ENCODE measurements around the gene AP1B1.

AP1B1 gene

DNA sequence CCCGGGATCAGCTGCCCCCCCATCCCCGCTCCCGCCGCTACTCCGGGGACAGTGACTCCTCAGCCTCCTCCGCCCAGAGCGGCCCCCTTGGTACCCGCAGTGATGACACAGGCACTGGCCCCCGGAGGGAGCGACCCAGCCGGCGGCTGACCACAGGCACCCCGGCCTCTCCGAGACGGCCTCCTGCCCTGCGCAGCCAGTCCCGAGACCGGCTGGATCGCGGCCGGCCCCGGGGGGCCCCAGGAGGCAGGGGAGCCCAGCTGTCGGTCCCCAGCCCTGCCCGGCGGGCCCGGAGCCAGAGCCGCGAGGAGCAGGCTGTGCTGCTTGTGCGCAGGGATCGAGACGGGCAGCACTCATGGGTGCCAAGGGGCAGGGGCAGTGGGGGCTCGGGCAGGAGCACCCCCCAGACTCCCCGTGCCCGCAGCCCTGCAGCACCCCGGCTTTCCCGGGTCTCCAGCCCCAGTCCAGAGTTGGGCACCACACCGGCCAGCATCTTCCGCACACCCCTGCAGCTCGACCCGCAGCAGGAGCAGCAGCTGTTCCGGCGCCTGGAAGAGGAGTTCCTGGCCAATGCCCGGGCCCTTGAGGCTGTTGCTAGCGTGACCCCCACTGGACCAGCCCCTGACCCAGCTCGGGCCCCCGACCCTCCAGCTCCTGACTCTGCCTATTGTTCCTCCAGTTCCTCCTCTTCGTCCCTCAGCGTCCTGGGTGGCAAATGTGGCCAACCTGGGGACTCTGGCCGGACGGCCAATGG is 76.7 kb downstream of the AP1B1 start:
- no peak for DNase-seq

DNA sequence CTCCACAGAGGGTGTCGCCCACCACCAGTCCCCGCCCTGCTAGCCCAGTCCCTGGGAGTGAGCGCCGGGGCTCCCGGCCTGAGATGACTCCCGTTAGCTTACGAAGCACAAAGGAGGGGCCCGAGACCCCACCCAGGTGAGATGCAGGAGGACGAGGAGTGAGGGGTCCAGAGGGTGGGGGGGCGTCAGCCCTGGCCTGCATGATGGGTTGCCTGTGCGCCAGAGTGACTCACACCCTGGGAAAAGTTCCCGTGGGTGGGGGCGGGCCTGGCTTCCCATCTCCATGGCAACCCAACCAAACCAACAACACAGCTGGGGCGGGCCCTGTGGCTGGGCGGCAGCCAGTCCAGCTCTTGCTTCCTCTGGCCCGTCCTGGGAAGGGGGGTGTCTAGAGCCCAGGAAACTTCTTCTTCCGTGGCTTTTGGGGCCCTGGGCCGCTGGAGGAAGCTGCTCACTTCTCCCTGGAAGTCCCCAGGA is 77.5 kb downstream of the AP1B1 start:
- no peak for DNase-seq

DNA sequence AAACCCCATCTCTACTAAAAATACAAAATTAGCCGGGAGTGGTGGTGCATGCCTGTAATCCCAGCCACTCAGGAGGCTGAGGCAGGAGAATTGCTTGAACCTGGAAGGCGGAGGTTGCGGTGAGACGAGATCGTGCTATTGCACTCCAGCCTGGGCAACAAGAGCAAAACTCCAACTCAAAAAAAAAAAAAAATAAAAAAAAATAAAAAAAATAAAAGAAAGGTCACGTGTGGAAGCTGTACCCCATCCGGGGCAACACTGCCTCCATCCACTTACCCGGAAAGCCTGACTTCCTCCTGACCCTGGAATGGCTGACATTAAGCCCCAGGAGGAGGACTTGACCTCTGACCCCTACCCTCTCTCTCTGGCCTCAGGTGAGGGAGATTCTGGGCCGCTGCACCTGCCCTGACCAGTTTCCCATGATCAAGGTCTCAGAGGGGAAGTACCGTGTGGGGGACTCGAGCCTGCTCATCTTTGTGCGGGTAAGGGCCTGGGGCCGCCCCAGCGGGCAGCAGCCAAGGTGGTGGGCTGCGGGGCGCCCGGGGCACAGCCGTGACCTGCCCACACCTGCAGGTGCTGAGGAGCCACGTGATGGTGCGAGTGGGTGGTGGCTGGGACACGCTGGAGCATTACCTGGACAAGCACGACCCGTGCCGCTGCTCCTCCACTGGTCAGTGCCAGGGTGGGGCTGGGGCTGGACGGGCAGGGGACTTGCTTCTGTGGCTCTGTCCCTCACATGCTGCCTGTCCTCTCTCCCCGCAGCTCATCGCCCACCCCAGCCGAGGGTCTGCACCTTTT is 78.1 kb downstream of the AP1B1 start:
- DNase-seq: no peak

DNA sequence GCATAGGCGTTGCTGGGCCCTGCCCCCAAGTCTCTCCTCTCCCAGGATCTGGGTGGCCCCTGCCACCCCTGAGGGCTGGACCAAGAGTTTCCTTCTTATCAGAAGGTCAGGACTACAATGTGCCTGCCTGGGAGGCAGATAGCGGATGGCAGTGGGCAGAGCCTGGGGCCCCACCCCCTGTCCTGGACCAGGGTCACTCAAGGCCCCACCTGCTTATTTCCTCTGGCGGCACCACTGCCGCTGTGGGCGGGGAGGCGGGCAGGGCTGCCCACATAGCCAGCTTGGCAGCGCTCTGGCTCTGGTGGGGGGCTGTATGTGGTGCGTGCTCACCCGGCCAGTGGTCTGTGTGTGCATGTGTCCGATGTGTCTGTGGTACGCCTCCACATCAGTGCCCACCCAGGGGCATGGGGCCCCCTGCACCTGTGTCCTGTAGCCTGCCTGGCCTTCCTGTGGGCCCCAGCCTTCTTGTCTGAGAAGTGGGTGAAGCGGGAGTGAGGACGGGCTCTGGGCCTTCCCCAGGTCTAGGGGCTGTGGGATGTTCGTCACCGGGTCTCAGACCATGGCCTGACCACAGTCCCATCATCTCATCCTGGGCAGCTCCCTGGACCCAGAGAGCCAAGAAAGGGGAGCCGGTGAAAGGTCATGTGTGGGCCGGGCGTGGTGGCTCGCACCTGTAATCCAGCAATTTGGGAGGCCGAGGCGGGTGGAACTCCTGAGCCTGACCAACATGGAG is 78.9 kb downstream of the AP1B1 start:
- no peak for DNase-seq

DNA sequence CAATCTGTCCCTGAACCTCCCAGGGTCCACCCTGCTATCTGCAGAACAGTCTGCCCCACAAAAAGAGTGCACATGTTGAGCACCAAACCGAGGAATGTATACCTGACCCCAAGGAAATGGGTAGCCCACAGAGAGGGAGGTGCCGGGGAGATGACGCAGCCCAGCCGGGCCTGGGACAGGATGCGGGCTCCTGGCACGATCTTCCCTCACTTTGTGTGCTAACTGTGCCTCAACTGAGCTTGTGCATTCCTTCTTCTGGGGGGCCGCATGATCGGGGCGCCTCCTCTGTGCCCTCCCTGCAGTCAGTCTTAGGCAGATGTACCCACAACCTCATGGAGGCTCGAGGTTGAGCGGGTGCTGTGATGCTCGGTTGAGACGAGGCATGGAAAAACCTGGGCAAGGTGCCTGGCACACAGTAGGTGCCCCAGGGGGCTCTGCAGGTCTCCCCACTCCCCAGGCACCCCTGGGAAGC is 79.5 kb downstream of the AP1B1 start:
- DNase-seq: no peak

DNA sequence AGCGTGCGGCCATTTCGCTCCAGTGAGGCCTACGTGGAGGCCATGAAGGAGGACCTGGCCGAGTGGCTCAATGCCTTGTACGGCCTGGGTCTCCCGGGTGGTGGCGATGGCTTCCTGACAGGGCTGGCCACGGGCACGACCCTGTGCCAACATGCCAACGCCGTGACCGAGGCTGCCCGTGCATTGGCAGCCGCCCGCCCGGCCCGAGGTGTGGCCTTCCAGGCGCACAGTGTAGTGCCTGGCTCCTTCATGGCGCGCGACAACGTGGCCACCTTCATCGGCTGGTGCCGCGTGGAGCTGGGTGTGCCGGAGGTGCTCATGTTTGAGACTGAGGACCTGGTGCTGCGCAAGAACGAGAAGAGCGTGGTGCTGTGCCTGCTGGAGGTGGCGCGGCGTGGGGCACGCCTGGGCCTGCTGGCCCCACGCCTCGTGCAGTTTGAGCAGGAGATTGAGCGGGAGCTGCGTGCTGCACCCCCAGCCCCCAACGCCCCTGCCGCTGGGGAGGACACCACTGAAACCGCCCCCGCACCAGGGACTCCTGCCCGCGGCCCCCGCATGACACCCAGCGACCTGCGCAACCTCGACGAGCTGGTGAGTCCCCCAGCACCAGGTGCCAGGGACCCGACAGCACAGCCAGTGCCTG is 80.1 kb downstream of the AP1B1 start:
- DNase-seq: no peak

DNA sequence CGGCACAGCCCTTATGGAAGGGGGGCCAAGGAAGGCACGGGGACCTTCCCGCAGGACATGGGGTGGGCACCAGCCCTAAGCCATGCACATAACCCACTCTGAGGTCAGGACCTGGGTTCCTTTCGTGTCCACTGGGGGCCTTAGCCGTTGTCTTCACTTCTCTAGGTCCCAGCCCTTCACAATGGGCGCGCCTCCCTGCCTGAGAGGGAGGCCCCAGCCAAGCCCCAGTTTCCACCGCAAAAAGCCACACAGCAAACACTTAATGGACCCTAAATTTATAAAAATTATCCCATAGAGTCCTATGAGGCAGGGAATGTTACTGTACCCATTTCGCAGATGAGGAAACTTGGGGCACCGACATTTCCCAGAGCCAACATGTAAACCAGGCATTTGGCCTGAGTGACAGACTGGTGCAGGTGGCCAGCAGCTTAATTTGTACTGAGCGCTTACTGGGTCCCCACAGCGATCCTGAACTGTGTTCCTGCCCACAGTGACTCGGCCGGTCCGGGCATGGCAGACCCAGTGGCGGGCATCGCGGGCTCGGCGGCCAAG is 80.7 kb downstream of the AP1B1 start:
- DNase-seq: no peak

DNA sequence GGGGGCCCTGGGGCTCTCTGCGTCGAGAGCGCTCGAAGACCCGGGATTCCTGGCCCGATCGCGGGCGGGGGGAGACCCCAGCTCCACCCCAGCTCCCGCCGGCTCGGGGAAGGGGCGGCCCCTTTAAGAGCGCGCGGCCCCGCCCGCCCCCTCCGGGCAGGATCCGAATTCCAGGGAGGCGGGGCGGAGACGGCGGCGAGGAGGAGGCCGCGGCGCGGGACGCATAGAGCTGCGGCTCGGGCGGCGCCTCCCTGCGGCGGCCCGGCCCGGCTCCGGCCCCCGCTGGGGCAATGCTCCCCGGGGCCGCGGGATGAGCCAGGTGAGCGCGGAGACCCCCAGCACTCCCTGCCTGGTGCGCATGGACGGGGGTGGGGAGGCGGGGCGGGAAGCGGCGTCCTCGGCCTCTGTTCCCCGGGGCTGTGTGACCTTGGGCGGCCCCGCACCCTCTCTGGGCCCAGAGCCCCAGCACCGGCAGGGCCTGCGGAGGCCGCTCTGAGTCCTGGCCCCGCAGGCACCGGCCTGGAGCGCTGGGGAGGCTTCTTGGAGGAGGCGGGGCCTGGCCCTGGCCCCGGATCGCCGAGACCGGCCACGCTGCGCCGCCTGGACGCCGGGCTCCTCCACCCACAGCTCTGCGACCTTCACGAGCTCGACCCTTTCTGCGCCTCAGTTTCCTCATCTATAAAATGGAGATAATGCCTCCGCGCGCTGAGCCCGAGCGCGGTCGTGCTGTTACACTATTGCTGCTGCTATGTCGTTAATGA is 81.4 kb downstream of the AP1B1 start:
- no peak for DNase-seq

DNA sequence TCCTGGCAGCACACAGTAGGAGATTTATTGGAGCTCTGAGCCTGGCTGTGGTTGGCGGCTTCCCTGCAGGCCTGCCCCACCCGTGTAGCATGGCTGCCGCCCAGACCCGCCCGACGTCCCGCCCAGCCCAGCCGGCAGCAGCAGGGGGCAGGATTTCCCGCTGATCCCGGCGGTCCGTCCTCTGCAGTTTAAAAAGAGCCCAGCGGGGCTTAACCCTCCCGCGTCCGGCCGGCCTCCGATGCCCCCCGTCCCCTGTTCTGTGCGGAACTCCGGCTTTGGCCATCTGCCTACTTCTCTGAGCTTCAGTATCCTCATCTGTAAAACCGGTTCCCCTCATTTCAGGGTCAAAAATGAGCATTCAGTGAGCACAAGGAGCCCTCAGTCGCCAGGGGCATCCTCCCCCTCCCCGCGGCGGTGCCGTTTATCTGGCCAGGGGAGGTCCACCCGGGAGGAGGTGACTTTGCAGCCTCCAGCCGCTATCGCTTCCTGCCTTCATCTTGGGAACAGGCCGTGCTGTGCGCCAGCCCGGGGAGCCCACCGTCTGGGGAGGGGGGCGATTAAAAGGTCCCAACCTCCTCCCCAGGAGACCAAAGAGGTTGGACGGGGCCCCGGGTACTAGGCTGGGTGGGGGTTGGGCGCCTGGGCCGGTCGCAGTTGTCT is 82.1 kb downstream of the AP1B1 start, which contains the start of gene GAS2L1:
TSS of gene GAS2L1 (plus strand) at position 476 of the 660 bp plus-strand sequence. CDS start 1,456 bp downstream, outside the sequence.
- DNase-seq: no peak

DNA sequence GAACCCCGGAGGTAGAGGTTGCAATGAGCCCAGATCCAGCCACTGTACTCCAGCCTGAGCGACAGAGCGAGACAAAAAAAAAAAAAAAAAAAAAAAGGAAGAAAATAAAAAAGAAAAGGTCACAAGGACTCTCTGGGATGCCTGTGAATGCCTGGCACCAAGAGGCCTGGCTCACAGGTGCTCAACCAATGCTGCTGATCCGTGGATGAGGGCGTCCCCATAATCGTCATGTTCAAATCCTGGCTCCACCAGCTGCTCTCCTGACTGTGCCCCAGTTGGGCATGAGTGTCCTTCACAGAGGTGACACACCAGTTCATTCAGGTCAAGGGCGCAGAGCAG is 82.6 kb downstream of the AP1B1 start:
- DNase-seq: no peak

DNA sequence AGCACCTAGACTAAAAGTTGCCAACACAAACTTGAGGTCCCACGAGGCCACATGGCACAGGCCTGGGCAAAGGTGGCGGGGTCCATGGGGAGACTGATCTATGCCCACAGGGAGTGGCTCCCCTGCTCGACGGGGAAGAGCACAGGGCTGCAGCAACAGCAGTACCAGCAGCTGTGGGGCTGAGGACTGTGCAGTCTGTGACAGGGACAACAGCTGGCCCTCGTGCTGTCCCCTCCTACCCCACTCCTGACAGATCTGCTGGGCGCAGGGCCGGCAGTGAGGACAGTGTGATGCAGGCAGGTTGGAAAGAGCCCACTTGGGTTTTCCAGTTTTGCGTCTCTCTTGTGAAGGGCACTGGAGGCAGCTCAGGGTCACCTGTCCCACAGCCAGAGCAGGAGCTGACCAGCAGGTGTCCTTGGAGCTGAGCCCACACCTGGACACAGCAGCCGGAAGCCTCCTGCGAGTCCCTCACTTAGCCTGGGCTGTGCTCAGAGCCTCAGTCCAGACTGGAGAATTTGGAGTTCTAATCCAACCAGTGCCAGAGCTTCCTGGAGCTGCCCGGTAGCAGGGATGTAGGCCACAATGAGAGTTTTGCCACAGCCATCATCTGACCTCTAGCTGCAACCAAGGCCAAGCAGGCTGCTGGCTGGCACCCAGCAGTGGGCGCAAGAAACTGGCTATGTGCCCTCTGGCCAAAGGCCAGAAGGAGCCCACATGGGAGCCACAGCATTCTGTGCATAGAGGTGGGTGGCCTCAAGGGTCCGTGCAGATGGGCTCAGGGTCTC is 85.5 kb downstream of the AP1B1 start:
- DNase-seq: no peak

DNA sequence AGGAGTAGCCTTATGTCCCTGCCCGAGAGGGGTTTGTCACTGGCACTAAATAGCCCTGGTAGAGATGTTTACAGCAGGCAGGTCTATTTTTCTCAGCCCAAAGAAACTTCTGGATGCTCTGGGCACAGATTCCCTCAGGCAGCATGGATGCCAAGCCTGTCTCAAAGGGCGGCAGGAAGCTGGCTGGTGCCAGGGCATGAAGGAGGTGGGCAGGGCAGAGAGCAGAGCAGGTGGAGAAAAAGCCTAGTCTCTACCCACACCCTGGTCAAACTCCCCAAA is 86.0 kb downstream of the AP1B1 start:
- DNase-seq: no peak

DNA sequence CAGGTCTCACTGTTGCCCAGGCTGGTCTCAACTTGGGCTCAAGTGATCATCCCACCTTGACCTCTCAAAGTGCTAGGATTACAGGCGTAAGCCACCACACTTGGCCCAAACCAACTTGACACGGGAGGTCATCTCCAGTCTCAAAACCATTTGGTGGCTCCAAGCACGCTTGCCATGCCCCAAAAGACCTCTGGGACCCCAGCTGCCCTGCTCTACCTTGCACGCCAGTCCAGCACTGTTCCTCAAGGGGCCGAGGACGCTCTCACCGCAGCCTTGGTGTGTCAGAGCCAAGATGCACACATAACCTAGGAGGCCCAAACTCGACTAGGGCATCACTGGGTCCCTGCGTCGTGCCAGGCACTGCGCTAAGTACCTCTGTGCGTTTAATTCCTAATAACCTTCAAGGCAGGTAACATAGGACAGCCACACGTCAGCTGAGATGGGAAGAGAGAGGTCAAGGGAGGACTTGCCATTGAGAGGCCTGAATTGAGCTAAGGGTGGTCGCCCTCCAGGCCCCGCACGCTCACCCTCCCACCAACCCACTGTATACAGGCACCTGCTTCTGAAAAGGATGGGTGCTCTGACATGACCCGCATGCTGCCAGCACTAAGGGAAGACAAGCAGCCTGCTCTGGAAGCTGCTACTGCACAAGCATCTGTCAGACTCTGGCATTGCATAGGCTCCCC is 86.5 kb downstream of the AP1B1 start:
- DNase-seq: no peak

DNA sequence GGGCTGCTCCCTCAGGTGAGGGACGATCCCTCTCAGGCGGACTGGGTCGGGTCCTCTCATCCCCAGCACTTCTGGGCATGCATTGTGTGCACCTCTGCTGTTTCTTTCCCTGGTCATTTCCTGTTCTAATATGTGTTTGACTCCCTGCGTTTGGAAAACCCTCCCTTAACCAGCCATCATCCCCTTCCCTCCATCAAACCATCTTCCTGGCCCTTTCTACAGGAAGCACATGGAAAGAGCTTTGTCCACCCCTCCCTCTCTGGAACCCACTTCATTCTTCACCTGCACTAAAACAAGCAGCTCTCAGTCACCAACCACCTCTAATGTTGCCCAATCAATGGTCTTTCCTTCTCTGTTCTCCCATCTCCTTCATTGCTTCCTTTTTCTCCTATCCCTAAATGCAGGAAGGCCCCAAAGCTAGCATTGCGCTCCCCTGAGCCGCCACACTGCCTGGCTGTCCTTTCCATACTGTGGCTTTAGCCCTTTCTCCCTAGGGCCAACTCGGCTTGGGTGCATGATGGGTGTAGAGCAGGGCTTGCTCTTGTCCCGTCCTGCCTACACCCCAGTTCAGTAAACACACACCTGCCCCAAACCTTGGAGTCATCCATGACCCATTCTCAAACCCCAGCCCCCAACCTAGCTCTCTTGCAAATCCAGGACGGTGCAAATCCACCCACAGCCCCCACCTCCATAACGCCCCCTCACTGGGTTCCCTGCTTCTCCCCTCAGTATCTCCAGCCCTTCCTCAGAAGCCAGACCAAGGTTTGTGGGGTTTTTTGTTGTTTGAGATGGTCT is 87.4 kb downstream of the AP1B1 start:
- no peak for DNase-seq

DNA sequence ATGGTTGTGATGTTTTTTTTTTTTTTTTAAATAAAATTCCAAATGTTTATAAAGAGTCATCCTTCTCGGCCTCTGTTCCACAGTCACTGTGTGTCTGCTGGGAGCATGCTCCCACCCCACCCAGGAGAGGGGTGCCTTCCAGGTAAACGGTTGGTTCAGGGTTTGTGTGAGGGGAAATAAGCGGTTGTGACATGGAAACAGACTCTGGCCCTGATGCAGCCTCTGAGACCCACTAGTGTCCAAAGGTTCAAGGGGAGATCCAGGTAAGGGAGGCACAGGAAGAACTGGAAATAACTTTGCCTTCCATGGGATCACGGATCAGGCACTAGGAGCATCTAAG is 87.9 kb downstream of the AP1B1 start:
- DNase-seq: no peak

DNA sequence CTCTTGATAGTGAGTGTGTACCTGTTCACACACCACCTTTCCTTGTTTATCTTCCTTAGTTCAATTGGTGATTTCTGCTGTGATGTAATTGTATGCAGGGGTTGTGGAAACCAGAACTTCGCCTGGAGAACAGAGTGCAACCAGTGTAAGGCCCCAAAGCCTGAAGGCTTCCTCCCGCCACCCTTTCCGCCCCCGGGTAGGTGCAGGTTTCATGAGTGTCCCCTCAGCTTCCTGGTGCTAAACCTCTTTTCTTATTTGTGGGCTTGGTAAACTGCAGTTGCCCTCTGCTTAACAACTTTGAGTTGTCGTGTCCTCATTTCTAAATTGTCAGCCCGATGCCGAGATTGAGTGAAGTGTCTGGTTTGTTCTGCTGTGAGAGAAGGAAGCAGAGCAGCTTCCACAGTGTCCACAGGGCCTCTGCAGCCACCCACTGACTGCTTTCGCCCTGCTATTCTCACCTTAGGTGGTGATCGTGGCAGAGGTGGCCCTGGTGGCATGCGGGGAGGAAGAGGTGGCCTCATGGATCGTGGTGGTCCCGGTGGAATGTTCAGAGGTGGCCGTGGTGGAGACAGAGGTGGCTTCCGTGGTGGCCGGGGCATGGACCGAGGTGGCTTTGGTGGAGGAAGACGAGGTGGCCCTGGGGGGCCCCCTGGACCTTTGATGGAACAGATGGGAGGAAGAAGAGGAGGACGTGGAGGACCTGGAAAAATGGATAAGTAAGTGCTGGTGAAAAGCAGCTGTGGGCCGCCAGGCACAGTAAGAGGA is 89.1 kb downstream of the AP1B1 start:
- DNase-seq: no peak

DNA sequence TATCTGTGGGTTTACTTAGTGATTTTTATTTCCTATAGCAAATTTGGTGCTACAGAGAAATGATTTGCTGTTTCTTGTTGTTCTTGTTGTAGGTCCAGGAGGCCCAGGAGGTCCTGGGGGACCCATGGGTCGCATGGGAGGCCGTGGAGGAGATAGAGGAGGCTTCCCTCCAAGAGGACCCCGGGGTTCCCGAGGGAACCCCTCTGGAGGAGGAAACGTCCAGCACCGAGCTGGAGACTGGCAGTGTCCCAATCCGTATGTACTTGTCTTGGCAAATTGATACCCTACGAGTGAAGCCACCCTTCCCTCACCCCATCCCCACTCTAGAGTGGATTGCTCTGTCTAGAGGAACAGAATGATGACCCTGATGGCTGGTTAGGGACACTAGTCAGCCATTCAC is 89.7 kb downstream of the AP1B1 start:
- DNase-seq: no peak

DNA sequence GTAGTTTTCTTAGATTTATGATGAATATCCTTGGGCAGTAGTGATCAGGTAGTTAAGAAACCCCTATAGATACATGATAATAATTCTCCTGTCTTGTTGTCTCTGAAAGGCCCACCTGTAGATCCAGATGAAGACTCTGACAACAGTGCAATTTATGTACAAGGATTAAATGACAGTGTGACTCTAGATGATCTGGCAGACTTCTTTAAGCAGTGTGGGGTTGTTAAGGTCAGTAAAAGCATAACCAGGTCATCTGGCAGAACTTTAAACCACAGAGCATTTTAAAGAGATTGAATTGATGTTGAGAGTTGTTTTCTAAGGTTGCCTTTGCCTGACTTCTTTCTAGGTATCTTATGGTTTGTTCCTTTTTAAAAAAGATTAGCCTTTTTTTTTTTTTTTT is 96.0 kb downstream of the AP1B1 start:
- no peak for DNase-seq

DNA sequence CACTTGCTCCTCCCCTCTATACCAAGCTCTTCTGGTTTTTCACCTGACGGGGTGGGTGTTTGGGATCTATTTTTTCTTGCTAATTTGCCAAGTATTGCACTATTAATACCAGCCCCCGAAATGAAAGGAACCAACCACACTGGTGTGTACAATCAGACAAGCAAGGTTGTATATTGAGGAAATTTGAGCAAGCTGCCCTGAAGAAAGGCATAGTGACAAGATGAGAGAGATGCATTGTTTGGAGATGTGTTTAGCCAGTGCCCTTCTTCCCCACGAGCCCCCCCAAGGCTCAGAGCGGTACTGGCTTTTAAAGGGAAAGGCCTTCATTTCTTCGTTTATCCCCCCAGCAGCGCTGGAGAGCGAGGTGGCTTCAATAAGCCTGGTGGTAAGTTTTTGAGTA is 97.2 kb downstream of the AP1B1 start:
- no peak for DNase-seq
